Measurements from ENCODE around the gene MACO1.

MACO1 gene

GRCh38 chr1:25544819-25545218, 114.1 kb downstream of the MACO1 start:
- DNase-seq = no peak

GRCh38 chr1:25545767-25546166, 115.1 kb downstream of the MACO1 start:
- no peak for DNase-seq

GRCh38 chr1:25546193-25546592, 115.5 kb downstream of the MACO1 start:
- DNase-seq = no peak

- no peak for DNase-seq
Observed at GRCh38 chr1:25548601-25549000, 117.9 kb downstream of the MACO1 start.

- peak; percentile 52 for DNase-seq
Observed at GRCh38 chr1:25549273-25550154, 118.8 kb downstream of the MACO1 start.

All from SHP77 treated with DMSO at 0.1 percent for 48 hours (cell line).